ENCODE data around the gene TCF12. TPM values are rescaled to one million over a fixed set of nuclear protein-coding genes. Genes with fewer than 3 reads are reported as not detected.

Gene TCF12
- total RNA-seq, 1 donor from 2014 or later = 149 TPM

GRCh38 chr15:57302640-57303257 lies 384.3 kb downstream of the TCF12 start:
- Histone ChIP-seq H3F3A (ENCODE audit: low read depth) (peaks cover 17% of the 10 kb centered on the region), H3K9ac (no peak overlapping the region), H2AFZ (replicated peaks) (peak overlapping the region; percentile 44), H3K9me3 (ENCODE audit: low read depth) (no peaks in the 10 kb centered on the region), H3K27ac (no peak overlapping the region), H3K36me3 (no peaks in the 10 kb centered on the region), H3K4me3 (no peak overlapping the region), H3K79me2 (ENCODE audit: low read depth) (no peaks in the 10 kb centered on the region), H3K4me1 (peaks cover 12% of the 10 kb centered on the region), H3K4me2 (no peak overlapping the region), H4K20me1 (ENCODE audit: low read depth) (no peaks in the 10 kb centered on the region), H3K27me3 (no peaks in the 10 kb centered on the region)
- Mint-ChIP-seq H3K27me3 (ENCODE audit: insufficient read depth, low read depth) (peaks cover 7% of the 10 kb centered on the region), H3K4me3 (no peak overlapping the region), H3K4me1 (peaks cover 27% of the 10 kb centered on the region), H3K9me3 (no peaks in the 10 kb centered on the region), H3K36me3 (peaks cover 4% of the 10 kb centered on the region), H3K27ac (no peak overlapping the region)
- DNase-seq (ENCODE audit: low spot score) = no peak
- TF ChIP-seq CTCF (IDR thresholded peaks at IDR 0.05) = no peak
- TF ChIP-seq EZH2 (IDR thresholded peaks at IDR 0.05) = no peak
- no peak for TF ChIP-seq EZH2phosphoT487 (IDR thresholded peaks at IDR 0.05)

GRCh38 chr15:57305009-57305408 lies 386.6 kb downstream of the TCF12 start:
- no peaks in the 10 kb centered on the region for H3K36me3 ChIP-seq
- Mint-ChIP-seq H3K4me3 (peak overlapping the region; percentile 56), H3K4me1 (peaks cover 22% of the 10 kb centered on the region), H3K27ac (peak overlapping the region; percentile 5), H3K27me3 (ENCODE audit: insufficient read depth, low read depth) (peaks cover 7% of the 10 kb centered on the region), H3K36me3 (peaks cover 4% of the 10 kb centered on the region), H3K9me3 (no peaks in the 10 kb centered on the region)
- peaks cover 17% of the 10 kb centered on the region for H3F3A ChIP-seq (ENCODE audit: low read depth)
- H3K4me2 ChIP-seq = no peak overlapping the region
- H3K9ac ChIP-seq = no peak overlapping the region
- H3K79me2 ChIP-seq (ENCODE audit: low read depth) = no peaks in the 10 kb centered on the region
- no peak overlapping the region for H3K4me3 ChIP-seq
- DNase-seq (ENCODE audit: low spot score) = no peak
- TF ChIP-seq EZH2 (IDR thresholded peaks at IDR 0.05) (no peak), CTCF (IDR thresholded peaks at IDR 0.05) (no peak), EZH2phosphoT487 (IDR thresholded peaks at IDR 0.05) (no peak)
- no peaks in the 10 kb centered on the region for H3K9me3 ChIP-seq (ENCODE audit: low read depth)
- H3K4me1 ChIP-seq = peaks cover 12% of the 10 kb centered on the region
- H3K27me3 ChIP-seq = no peaks in the 10 kb centered on the region
- no peaks in the 10 kb centered on the region for H4K20me1 ChIP-seq (ENCODE audit: low read depth)
- peak overlapping the region; percentile 22 for H2AFZ ChIP-seq (replicated peaks)
- H3K27ac ChIP-seq = no peak overlapping the region

GRCh38 chr15:57306161-57306943 lies 387.9 kb downstream of the TCF12 start:
- H2AFZ ChIP-seq (replicated peaks) = peak overlapping the region; percentile 99
- Mint-ChIP-seq H3K9me3 (no peaks in the 10 kb centered on the region), H3K4me3 (peak overlapping the region; percentile 86), H3K4me1 (peaks cover 22% of the 10 kb centered on the region), H3K36me3 (peaks cover 4% of the 10 kb centered on the region), H3K27me3 (ENCODE audit: insufficient read depth, low read depth) (peaks cover 7% of the 10 kb centered on the region), H3K27ac (peak overlapping the region; percentile 92)
- H4K20me1 ChIP-seq (ENCODE audit: low read depth) = no peaks in the 10 kb centered on the region
- no peaks in the 10 kb centered on the region for H3K79me2 ChIP-seq (ENCODE audit: low read depth)
- DNase-seq (ENCODE audit: low spot score) = peak; percentile 91
- H3K9ac ChIP-seq = no peak overlapping the region
- peak overlapping the region; percentile 86 for H3K27ac ChIP-seq
- peak overlapping the region; percentile 81 for H3K4me2 ChIP-seq
- H3K4me1 ChIP-seq = peaks cover 12% of the 10 kb centered on the region
- H3F3A ChIP-seq (ENCODE audit: low read depth) = peaks cover 17% of the 10 kb centered on the region
- no peaks in the 10 kb centered on the region for H3K9me3 ChIP-seq (ENCODE audit: low read depth)
- no peaks in the 10 kb centered on the region for H3K27me3 ChIP-seq
- H3K36me3 ChIP-seq = no peaks in the 10 kb centered on the region
- H3K4me3 ChIP-seq = peak overlapping the region; percentile 46
- TF ChIP-seq EZH2phosphoT487 (IDR thresholded peaks at IDR 0.05) (no peak), CTCF (IDR thresholded peaks at IDR 0.05) (peak; percentile 86), EZH2 (IDR thresholded peaks at IDR 0.05) (peak; percentile 28)
